ENCODE results near the gene HDAC3. TPM values are rescaled to one million over a fixed set of nuclear protein-coding genes. Genes with fewer than 3 reads are reported as not detected.
A peak's percentile ranks its signal among the peaks of the same experiment; 100 is the strongest.

HDAC3 gene
- polyA plus RNA-seq, result 96.1 TPM

DNA sequence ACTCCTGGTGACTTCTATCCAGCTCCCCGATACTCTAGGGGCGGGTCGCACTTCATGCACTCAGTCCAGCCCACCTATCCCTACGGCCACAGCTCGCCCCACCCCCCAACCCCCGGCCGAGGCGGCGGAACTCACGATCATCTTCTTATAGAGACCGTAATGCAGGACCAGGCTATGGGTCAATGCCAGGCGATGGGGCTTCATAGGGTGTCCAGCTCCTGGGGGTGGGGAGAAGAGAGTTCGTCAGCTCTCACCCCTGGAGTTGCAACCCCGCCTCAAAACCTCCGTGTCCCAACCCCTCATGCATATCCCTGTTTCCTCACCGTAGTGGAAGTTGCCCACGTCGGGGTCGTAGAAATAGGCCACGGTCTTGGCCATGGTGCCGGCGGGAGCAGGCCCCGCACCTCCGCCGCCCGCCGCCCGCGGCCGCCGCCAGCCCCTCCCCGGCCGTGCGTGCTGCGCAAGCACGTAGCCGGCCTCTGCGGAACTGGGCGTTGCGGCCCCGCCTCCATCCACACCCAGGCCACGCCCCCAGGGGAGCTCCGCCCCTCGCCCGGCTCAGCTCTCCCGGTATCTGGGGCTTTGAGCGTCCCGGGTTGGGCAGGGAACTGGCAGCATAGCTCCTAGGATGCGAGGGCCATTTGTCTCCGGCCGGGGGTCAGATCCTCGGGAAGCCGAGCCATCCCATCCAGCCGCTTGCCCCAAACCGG is at the start of gene HDAC3, which contains the start of gene RELL2:
Gene HDAC3 (minus strand): TSS at position 437 of the 710 bp plus-strand sequence. CDS start 59 bp downstream, at position 378.
Gene RELL2 (plus strand): TSS at position 585 of the 710 bp plus-strand sequence. CDS start 1,229 bp downstream, outside the sequence.
- H3K27me3 Mint-ChIP-seq, result no peaks in the 10 kb centered on the region
- peaks cover 29 to 36% (median 31%) of the 10 kb centered on the region in 3 donors for H3K4me1 Mint-ChIP-seq
- no peaks in the 10 kb centered on the region for H3K9me3 Mint-ChIP-seq
- peaks cover 2% of the 10 kb centered on the region for H3K36me3 Mint-ChIP-seq
- peak within 1 kb of the TSS; percentile 84 to 96 (median 93) for H3K4me3 Mint-ChIP-seq
- peak within 1 kb of the TSS; percentile 95 to 96 (median 95) for H3K27ac Mint-ChIP-seq

DNA sequence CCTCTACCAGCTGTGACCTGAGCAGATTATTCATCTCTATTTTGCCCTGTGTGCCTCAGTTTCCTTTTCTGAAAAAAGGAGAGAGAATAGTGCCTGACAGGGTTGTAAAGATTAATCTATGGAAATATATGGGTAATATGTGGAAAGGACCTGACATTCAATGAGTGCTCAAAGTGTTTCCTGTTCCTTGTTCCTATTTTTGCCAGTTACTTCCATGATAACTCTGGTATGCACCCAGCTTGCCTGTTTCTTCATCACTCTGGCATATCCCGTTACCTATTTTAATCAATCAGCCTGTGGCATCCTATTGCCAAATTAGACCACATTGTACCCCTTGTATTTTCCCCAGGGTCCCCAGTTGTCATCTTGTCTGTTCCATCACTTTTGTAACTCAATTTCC is 48.9 kb upstream of the HDAC3 start:
- H3K9me3 Mint-ChIP-seq, result no peaks in the 10 kb centered on the region
- peaks cover 4% of the 10 kb centered on the region for H3K36me3 Mint-ChIP-seq
- H3K4me3 Mint-ChIP-seq, result no peak overlapping the region
- H3K4me1 Mint-ChIP-seq, result peaks cover 10 to 14% (median 10%) of the 10 kb centered on the region in 3 donors
- peaks cover 6% of the 10 kb centered on the region for H3K27me3 Mint-ChIP-seq
- H3K27ac Mint-ChIP-seq, result no peak overlapping the region

- Mint-ChIP-seq H3K4me1 (peaks cover 10 to 14% (median 12%) of the 10 kb centered on the region in 3 donors), H3K9me3 (no peaks in the 10 kb centered on the region), H3K27ac (no peak overlapping the region), H3K4me3 (peak overlapping the region in 1 of 4 donors; percentile 45), H3K27me3 (peaks cover 5% of the 10 kb centered on the region), H3K36me3 (peaks cover 4% of the 10 kb centered on the region)
These were observed 47.0 kb upstream of the HDAC3 start for GRCh38 chr5:141683596-141684141.

DNA sequence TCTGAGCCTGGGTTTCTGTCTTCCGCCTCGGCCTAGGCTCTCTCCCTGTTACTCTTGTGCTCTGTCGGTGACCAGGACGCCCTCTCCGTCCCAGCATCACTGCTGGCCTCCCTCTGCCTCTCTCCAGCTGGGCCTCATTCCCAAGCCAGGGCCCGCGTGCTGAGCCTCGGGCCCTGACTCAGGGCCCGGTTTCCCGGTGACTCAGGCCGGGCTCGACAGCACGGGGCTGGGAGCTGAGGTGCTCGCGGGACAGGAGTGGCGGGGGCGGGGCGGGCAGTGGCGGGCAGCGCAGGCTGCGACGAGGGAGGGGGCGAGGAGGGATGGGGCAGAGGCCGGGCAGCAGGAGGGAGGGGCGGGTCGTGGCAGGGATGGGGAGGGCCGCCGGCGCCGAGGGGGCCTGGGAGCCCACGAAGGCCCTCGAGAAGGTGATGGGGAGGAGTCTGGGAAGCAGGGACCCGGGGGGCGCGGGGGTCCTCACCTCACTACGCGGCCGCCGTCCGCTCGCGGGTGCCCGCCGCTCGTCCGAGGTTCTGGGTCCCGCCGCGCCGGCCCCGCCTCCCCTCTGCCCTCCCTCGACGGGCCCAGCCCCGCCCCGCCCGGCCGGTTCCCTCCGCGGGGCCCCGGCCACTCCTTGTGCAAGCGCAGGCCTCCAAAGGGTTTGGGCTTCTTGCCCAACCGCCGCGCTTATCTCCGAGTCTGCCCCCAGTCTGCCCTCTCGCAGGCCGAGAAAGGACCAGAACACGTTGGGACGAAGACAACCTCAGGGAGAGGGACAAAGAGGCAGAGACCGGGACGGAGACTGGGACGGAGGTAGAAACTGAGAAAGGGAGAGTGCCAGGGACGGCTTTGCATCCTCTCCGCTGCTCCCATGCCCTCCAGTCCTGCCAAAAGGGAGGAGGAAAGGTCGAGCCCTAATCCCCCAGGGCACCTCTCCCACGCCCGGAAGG is 45.3 kb upstream of the HDAC3 start, which contains the start of gene ARAP3:
Gene ARAP3 (minus strand): TSS at position 536 of the 947 bp plus-strand sequence. CDS start 1,744 bp downstream, outside the sequence.
- Mint-ChIP-seq H3K27ac (peak within 1 kb of the TSS in 2 of 3 donors; percentile 77 to 82), H3K36me3 (peaks cover 4% of the 10 kb centered on the region), H3K9me3 (no peaks in the 10 kb centered on the region), H3K4me1 (peaks cover 10 to 14% (median 12%) of the 10 kb centered on the region in 3 donors), H3K27me3 (peaks cover 3% of the 10 kb centered on the region), H3K4me3 (peak within 1 kb of the TSS; percentile 76 to 91 (median 83))

- peaks cover 3% of the 10 kb centered on the region for H3K27me3 Mint-ChIP-seq
- H3K4me1 Mint-ChIP-seq, result peaks cover 10 to 14% (median 12%) of the 10 kb centered on the region in 3 donors
- no peaks in the 10 kb centered on the region for H3K36me3 Mint-ChIP-seq
- H3K4me3 Mint-ChIP-seq, result peak overlapping the region; percentile 57 to 67 (median 60)
- no peaks in the 10 kb centered on the region for H3K9me3 Mint-ChIP-seq
- peak overlapping the region in 1 of 3 donors; percentile 9 for H3K27ac Mint-ChIP-seq
These were observed 44.6 kb upstream of the HDAC3 start for GRCh38 chr5:141681295-141681694.

- Mint-ChIP-seq H3K4me1 (peaks cover 10 to 14% (median 12%) of the 10 kb centered on the region in 3 donors), H3K9me3 (no peaks in the 10 kb centered on the region), H3K4me3 (no peak overlapping the region), H3K27me3 (peaks cover 3% of the 10 kb centered on the region), H3K36me3 (no peaks in the 10 kb centered on the region), H3K27ac (no peak overlapping the region)
These were observed 44.1 kb upstream of the HDAC3 start for GRCh38 chr5:141680751-141681201.

DNA sequence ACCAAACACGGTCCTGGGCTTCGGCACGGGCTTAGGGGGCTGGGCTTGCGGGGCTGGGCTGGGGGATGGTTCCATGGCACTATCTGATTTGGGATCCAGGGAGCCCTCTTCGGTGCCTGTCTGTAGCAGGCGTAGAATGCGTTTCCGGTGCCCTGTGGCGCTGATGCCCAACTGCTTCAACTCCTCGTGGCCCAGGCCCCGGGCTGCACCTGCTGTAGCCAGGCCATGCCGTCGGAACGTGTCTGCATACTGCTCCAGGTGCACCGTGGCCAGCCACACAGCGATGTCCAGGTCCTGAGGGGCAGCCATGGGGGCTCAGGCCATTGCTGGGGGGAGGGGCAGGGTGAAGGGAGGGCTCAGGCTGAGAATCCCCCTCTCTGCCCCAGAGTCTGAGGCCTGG is 43.5 kb upstream of the HDAC3 start:
- Mint-ChIP-seq H3K36me3 (no peaks in the 10 kb centered on the region), H3K4me3 (no peak overlapping the region), H3K27me3 (peaks cover 3% of the 10 kb centered on the region), H3K27ac (no peak overlapping the region), H3K9me3 (no peaks in the 10 kb centered on the region), H3K4me1 (peaks cover 10 to 14% (median 12%) of the 10 kb centered on the region in 3 donors)

GRCh38 chr5:141677415-141677814 is 40.8 kb upstream of the HDAC3 start:
- Mint-ChIP-seq H3K9me3 (peaks cover 0 to 2% (median 0%) of the 10 kb centered on the region in 3 donors), H3K36me3 (no peaks in the 10 kb centered on the region), H3K27ac (no peak overlapping the region), H3K27me3 (peaks cover 7% of the 10 kb centered on the region), H3K4me1 (peaks cover 0 to 6% (median 3%) of the 10 kb centered on the region in 3 donors), H3K4me3 (no peak overlapping the region)

GRCh38 chr5:141675672-141676071 is 39.0 kb upstream of the HDAC3 start:
- Mint-ChIP-seq H3K36me3 (no peaks in the 10 kb centered on the region), H3K4me1 (peaks cover 0 to 1% (median 0%) of the 10 kb centered on the region in 3 donors), H3K4me3 (no peak overlapping the region), H3K27me3 (peaks cover 7% of the 10 kb centered on the region), H3K9me3 (peaks cover 0 to 2% (median 0%) of the 10 kb centered on the region in 3 donors), H3K27ac (no peak overlapping the region)

GRCh38 chr5:141674747-141675146 is 38.1 kb upstream of the HDAC3 start:
- no peak overlapping the region for H3K27ac Mint-ChIP-seq
- peaks cover 0 to 2% (median 0%) of the 10 kb centered on the region in 3 donors for H3K9me3 Mint-ChIP-seq

DNA sequence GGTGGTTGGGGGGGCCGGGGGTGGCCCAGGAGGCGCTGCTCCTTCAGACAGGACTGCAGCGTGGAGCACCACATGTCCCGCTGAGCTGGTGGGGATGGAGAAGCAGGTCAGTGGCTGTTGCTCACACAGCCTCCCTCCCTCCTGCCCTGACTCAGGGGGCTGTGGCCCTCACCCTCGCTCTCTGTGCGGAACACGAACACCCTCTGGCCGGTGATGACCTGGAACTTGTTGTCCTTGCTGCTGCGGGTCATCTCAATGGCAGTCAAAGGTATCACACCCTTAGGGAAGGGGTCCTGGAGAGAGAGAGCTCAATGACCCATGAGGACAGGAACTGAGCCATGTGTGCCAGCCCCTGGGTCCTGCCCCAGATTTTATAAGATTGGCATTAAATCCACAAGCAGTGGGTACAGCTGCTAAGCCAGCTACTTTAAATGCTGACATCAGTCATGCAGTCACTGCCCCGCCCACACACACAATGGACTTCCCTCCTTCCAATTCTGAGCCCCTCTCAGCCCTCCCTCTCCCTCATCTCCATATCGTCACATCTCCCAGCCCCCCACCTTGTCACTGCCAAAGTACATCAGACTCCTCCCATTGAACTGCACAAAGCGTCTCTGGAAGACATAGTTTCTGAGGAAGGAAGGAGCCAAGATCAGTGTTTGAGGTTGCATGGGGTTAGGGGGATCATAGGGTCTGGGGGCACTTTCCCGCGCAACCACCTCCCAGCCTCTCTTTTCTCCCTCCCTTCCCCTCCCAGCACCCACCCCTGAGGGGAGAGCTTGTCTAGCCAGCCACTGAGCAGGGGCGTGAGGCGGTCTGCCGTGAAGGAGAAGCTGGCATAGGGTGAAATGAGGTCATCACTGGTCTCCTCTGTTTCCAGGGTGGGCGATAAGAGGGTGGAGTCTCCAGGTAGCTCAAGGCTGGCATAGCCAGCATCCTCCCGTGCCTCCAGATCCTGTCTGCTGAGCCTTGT is 36.5 kb upstream of the HDAC3 start:
- Mint-ChIP-seq H3K4me1 (no peaks in the 10 kb centered on the region), H3K27me3 (peaks cover 3% of the 10 kb centered on the region), H3K4me3 (no peak overlapping the region), H3K9me3 (peaks cover 0 to 2% (median 0%) of the 10 kb centered on the region in 3 donors), H3K27ac (no peak overlapping the region), H3K36me3 (peaks cover 1% of the 10 kb centered on the region)

More at GRCh38 chr5:141674747-141675146, 38.1 kb upstream of the HDAC3 start:
- H3K4me1 Mint-ChIP-seq, result peaks cover 0 to 1% (median 0%) of the 10 kb centered on the region in 3 donors
- H3K4me3 Mint-ChIP-seq, result no peak overlapping the region
- peaks cover 7% of the 10 kb centered on the region for H3K27me3 Mint-ChIP-seq
- H3K36me3 Mint-ChIP-seq, result no peaks in the 10 kb centered on the region

DNA sequence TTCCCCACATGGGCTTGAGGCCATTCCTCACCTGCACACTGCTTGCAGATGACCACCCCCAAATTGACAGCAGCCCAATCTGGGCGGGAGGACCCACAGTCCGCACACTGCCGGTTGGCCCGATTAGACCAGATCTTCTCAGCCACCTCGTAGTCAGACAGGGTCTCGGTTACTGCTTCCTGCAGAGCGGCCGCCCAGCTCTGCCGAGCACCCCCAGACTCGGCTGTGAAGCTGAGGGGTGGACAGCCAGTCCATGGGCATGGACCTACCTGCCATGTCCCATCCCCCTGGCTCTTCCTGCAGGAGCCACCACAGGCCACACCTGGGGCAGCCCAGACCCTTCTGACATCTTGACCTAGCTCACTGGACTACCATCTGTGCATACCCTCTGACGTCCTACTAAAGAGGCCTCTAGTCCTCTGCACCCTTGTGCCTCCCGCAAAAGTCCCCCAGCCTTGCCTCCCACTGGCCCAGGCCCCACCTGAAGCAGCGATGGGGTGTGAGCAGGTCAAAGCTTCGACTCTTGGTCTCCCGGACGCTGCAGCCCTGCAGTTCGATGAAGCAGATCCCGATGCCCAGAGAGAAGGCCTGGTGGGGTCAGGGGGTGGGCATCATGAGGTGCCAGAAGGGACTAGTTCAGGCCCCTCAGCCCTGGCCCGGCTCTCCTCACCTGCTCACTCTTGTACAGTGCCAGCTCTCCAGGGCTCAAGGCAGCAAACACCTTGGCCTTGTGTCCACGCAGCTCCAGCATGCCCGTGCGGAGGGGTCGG is 35.6 kb upstream of the HDAC3 start:
- Mint-ChIP-seq H3K36me3 (peaks cover 1% of the 10 kb centered on the region), H3K4me1 (no peaks in the 10 kb centered on the region), H3K4me3 (no peak overlapping the region), H3K27ac (no peak overlapping the region), H3K27me3 (peaks cover 3% of the 10 kb centered on the region), H3K9me3 (peaks cover 0 to 2% (median 0%) of the 10 kb centered on the region in 3 donors)

DNA sequence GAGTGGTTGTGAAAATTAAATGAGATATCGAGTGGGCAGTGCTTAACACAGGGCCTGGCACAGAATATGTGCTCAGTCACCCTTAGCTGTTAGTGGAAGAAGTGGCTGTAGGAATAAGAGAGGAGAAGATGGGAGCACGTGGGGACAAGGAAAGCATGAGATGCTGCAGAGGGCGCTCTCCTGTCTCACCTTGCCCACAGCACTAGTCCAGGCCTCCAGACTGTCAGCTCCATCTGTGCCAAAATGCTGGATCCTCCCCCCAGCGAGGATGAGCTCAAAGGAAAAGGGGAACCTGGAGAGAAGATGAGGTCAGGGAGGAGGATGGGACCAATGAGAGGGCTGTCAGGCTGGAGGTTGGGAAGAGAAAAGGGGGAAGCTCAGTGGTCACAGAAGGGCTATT is 32.9 kb upstream of the HDAC3 start:
- Mint-ChIP-seq H3K4me3 (no peak overlapping the region), H3K36me3 (peaks cover 1% of the 10 kb centered on the region), H3K9me3 (no peaks in the 10 kb centered on the region), H3K27ac (no peak overlapping the region), H3K4me1 (peaks cover 5 to 6% (median 6%) of the 10 kb centered on the region in 3 donors), H3K27me3 (peaks cover under 1% of the 10 kb centered on the region)
